ENCODE results near the gene MAST4. TPM values are rescaled to one million over a fixed set of nuclear protein-coding genes. Genes with fewer than 3 reads are reported as not detected.

Gene MAST4
- total RNA-seq, 1 donor from 2014 or later: 19.1 TPM

- no peak for TF ChIP-seq CTCF (IDR thresholded peaks at IDR 0.05; ENCODE audit: insufficient read depth, low read length, poor library complexity, severe bottlenecking)
- no peaks in the 10 kb centered on the region for H3K36me3 ChIP-seq (ENCODE audit: control insufficient read depth, insufficient read depth, low read length)
- no peak for DNase-seq (ENCODE audit: low read depth)
Measured at GRCh38 chr5:66903709-66904108, 307.5 kb downstream of the MAST4 start.

GRCh38 chr5:66904189-66904588 is 308.0 kb downstream of the MAST4 start:
- no peak for TF ChIP-seq CTCF (IDR thresholded peaks at IDR 0.05; ENCODE audit: insufficient read depth, low read length, poor library complexity, severe bottlenecking)
- Histone ChIP-seq H3K4me3 (ENCODE audit: low read depth, low read length) (no peak overlapping the region), H3K27me3 (ENCODE audit: control insufficient read depth, insufficient read depth, low read length) (no peaks in the 10 kb centered on the region), H3K36me3 (ENCODE audit: control insufficient read depth, insufficient read depth, low read length) (no peaks in the 10 kb centered on the region)
- no peak for DNase-seq (ENCODE audit: low read depth)

More at GRCh38 chr5:66903709-66904108, 307.5 kb downstream of the MAST4 start:
- no peaks in the 10 kb centered on the region for H3K27me3 ChIP-seq (ENCODE audit: control insufficient read depth, insufficient read depth, low read length)
- H3K4me3 ChIP-seq (ENCODE audit: low read depth, low read length): no peak overlapping the region

GRCh38 chr5:66906021-66906420 is 309.8 kb downstream of the MAST4 start:
- no peak for DNase-seq (ENCODE audit: low read depth)
- H3K36me3 ChIP-seq (ENCODE audit: control insufficient read depth, insufficient read depth, low read length): no peaks in the 10 kb centered on the region
- no peak for TF ChIP-seq CTCF (IDR thresholded peaks at IDR 0.05; ENCODE audit: insufficient read depth, low read length, poor library complexity, severe bottlenecking)
- no peak overlapping the region for H3K4me3 ChIP-seq (ENCODE audit: low read depth, low read length)
- no peaks in the 10 kb centered on the region for H3K27me3 ChIP-seq (ENCODE audit: control insufficient read depth, insufficient read depth, low read length)

- no peaks in the 10 kb centered on the region for H3K27me3 ChIP-seq (ENCODE audit: control insufficient read depth, insufficient read depth, low read length)
- TF ChIP-seq CTCF (IDR thresholded peaks at IDR 0.05; ENCODE audit: insufficient read depth, low read length, poor library complexity, severe bottlenecking): no peak
- H3K36me3 ChIP-seq (ENCODE audit: control insufficient read depth, insufficient read depth, low read length): no peaks in the 10 kb centered on the region
- H3K4me3 ChIP-seq (ENCODE audit: low read depth, low read length): no peak overlapping the region
- no peak for DNase-seq (ENCODE audit: low read depth)
Measured at GRCh38 chr5:66908230-66908629, 312.0 kb downstream of the MAST4 start.

- no peaks in the 10 kb centered on the region for H3K36me3 ChIP-seq (ENCODE audit: control insufficient read depth, insufficient read depth, low read length)
- no peaks in the 10 kb centered on the region for H3K27me3 ChIP-seq (ENCODE audit: control insufficient read depth, insufficient read depth, low read length)
- H3K4me3 ChIP-seq (ENCODE audit: low read depth, low read length): no peak overlapping the region
- no peak for DNase-seq (ENCODE audit: low read depth)
- no peak for TF ChIP-seq CTCF (IDR thresholded peaks at IDR 0.05; ENCODE audit: insufficient read depth, low read length, poor library complexity, severe bottlenecking)
Measured at GRCh38 chr5:66909364-66909763, 313.2 kb downstream of the MAST4 start.

- TF ChIP-seq CTCF (IDR thresholded peaks at IDR 0.05; ENCODE audit: insufficient read depth, low read length, poor library complexity, severe bottlenecking): no peak
- no peak for DNase-seq (ENCODE audit: low read depth)
- H3K4me3 ChIP-seq (ENCODE audit: low read depth, low read length): no peak overlapping the region
- H3K27me3 ChIP-seq (ENCODE audit: control insufficient read depth, insufficient read depth, low read length): no peaks in the 10 kb centered on the region
- no peaks in the 10 kb centered on the region for H3K36me3 ChIP-seq (ENCODE audit: control insufficient read depth, insufficient read depth, low read length)
Measured at GRCh38 chr5:66912787-66913186, 316.6 kb downstream of the MAST4 start.

Measured in kidney epithelial cell (primary cell).